ENCODE results near the gene DISP2.

DNA sequence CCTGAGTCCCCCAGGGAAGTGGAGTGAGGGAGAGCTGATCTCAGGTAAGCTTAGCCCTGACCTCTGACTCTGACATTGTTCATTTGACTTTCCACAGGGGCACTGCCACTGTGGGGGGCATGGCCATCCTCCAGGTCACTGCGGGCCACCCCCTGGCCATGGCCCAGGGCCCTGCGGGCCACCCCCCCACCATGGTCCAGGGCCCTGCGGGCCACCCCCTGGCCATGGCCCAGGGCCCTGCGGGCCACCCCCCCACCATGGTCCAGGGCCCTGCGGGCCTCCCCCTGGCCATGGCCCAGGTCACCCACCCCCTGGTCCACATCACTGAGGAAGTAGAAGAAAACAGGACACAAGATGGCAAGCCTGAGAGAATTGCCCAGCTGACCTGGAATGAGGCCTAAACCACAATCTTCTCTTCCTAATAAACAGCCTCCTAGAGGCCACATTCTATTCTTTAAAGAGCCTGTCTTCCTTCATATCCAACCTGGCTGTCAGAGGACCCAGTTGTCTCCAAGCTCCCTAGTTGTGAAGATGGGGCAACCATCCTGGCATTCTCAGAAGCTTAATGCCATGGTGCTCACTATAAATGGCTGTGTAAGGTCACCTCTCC lies 1.9 kb upstream of the DISP2 start:
- TF ChIP-seq, protein P1, sequence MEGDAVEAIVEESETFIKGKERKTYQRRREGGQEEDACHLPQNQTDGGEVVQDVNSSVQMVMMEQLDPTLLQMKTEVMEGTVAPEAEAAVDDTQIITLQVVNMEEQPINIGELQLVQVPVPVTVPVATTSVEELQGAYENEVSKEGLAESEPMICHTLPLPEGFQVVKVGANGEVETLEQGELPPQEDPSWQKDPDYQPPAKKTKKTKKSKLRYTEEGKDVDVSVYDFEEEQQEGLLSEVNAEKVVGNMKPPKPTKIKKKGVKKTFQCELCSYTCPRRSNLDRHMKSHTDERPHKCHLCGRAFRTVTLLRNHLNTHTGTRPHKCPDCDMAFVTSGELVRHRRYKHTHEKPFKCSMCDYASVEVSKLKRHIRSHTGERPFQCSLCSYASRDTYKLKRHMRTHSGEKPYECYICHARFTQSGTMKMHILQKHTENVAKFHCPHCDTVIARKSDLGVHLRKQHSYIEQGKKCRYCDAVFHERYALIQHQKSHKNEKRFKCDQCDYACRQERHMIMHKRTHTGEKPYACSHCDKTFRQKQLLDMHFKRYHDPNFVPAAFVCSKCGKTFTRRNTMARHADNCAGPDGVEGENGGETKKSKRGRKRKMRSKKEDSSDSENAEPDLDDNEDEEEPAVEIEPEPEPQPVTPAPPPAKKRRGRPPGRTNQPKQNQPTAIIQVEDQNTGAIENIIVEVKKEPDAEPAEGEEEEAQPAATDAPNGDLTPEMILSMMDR (conservative IDR thresholded peaks at IDR 0.05), result no peak
- TF ChIP-seq ZFX (IDR thresholded peaks at IDR 0.05), result no peak

Measured in C4-2B (cell line).